ENCODE results near the gene RECQL. TPM values are rescaled to one million over a fixed set of nuclear protein-coding genes. Genes with fewer than 3 reads are reported as not detected.
"Not testable (repeated sequence)": the region's sequence is repeated elsewhere in the genome, so short reads cannot be mapped to it uniquely, and the experiment has no call there.

RECQL gene
- total RNA-seq, 1 donor from 2014 or later, result 18.0 TPM

DNA sequence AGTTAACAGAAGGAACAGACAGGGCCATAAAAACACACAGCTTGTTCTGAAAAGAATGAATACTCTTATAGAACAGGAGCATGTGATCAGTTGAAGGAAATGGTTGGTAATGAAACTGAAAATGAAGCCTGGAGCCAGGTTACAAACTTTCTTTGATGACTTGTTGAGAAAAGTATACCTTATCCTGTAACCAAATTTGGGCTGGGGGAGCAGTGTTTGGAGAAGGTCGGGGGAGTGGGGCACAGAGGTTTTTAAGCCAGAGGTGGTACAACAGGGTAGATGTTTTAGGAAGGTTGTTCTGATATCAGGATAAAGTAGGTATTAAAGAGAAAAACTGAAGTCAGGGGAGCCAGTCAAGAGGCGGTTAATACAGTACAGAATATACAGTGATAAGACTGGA is 8.3 kb upstream of the RECQL start:
- intact Hi-C loops (cut with DNase I), result loop anchor here (10.0 kb wide), 1 partner anchor 165 kb away; no protein-coding TSS in a partner anchor
- DNase-seq (no peak), ATAC-seq (ENCODE audit: poor library complexity) (no peak)

DNA sequence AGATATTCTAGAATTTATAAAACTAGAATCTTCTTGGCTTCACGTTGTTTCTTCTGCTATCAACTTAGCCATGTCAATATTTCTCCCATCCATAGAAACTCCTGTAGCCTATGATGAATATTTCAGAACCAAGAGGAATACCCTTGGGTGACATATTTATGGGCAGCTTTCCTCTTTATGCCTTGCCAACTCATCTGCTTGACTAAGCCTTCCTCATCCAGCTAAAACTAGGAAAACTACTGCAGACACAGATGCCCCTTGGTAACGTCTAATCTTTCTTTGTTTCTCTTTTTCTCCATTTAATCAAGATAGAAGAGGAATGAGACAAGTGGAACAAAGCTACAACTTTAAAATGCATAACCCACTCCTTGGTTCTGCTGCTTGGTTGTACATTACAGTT is 6.4 kb upstream of the RECQL start:
- ATAC-seq (ENCODE audit: poor library complexity) (no peak), DNase-seq (no peak)
- intact Hi-C loops (cut with DNase I), result no loop called here

DNA sequence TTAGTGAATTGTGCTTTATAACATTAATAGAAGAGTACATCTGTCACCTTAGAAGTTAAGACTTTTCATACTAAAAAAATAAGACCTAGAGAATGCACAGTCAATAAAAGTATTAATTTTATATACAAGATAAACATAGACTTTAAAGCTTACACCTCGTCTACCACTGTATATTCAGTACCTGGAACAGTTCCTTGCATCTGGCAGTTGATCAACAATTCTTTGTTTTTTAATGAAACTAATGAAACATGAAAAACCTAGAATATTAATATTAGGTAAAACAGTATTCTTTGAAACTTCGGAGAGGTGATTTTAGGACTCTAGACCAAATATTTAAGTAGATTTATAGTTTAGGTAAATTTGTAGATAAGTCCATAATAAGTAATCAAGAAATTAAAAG is 4.5 kb upstream of the RECQL start:
- intact Hi-C loops (cut with DNase I), result no loop called here
- ATAC-seq (ENCODE audit: poor library complexity), result no peak
- no peak for DNase-seq

DNA sequence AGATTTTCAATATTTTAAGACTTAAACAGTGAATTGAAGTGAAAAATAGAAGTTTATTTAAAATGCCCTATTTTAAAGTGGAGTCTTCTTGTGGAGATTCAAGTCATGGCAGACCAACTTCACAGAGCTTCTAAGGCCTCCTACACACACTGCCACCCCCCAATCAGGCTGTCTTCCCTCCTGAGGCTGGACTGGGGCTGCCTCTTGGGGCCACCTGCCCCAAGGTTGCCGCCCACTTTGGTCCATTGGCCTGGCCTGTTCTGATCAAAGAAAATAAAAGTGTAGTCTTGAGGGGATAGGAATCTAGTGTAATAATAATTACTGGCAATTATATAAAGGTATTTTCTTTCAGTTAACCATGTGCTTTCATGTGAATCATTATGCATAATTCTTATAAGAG is 1.4 kb upstream of the RECQL start:
- ATAC-seq (ENCODE audit: poor library complexity) (no peak), DNase-seq (no peak)
- intact Hi-C loops (cut with DNase I), result no loop called here

DNA sequence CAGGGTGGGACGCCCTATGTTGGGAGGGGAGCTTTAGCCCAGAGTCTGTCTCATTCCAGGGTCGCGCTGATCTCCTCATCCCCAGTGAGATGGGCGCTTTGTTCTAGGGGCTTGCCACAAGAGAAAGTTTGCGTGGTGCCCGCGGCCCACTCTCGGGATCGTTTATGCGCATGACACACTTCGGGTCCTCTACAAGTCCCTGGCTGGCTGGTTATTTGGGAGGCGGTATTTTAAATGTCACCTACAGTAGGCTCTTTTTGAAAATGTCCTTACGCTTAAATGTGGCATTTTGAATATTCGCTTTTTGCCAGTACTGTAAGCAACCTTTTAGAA is 695 bp upstream of the RECQL start:
- intact Hi-C loops (cut with DNase I), result no loop called here
- DNase-seq (no peak), ATAC-seq (ENCODE audit: poor library complexity) (peak; percentile 19)

DNA sequence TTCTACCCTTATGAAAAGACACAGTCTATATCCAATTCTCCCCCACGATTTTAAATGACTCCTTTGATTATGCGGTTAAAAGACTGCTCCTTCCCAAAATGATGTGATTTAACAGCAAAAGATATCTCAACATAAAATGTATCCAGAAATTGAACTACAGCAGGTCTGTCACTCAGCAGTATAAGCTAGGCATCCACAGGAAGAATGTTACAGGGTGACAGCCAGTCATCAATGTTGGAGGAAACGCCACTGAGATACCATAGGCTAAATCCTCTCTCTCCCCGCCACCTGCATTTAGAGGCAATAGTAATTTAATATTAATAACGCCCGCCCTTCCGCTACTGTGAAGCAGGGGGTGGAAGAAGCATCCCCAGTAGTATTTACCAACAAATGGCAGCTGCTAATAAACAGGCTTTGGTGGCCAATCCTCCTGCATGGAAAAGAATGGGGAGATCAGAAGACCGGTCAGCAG is 613 bp downstream of the RECQL start:
- ATAC-seq (ENCODE audit: poor library complexity), result peak; percentile 1
- DNase-seq, result no peak
- intact Hi-C loops (cut with DNase I), result no loop called here

DNA sequence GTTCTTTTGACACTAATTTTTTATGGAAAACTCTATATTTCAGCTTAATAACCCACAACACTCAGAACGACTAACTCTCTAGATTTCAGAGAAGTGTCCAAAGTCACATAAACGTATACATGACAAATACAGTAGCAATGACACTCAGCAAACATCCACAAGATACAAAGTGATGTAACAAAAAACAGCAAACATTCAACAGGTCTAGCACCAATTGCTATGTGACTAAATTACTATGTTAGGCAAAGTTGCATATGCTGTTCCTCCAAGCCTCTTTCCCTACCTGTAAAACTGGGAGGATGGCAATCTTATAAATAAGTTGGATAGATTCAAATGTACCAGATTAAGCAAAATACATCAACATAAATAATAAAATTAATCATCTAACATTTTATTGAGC is 1.7 kb downstream of the RECQL start:
- ATAC-seq (ENCODE audit: poor library complexity), result no peak
- intact Hi-C loops (cut with DNase I), result no loop called here

DNA sequence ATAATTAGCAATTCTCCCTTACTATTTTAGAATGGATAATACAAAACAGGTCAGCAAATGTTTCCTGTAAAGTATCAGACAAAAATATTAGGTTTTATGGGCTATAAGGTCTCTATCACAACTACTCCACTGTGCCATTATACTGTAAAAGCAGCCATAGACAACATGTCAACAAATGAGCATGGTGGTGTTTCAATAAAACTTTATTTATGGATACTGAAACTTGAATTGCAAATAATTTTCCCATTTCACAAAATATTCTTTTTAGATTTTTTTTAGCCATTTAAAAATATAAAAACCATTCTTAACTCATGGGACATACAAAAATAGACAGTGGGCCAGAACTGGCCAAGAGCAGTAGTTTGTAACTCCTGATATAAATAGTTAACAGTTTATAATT is 15.4 kb downstream of the RECQL start:
- intact Hi-C loops (cut with DNase I), result no loop called here
- ATAC-seq (ENCODE audit: poor library complexity), result no peak
- DNase-seq, result no peak

More for the DNA sequence above, 1.7 kb downstream of the RECQL start:
- no peak for DNase-seq

DNA sequence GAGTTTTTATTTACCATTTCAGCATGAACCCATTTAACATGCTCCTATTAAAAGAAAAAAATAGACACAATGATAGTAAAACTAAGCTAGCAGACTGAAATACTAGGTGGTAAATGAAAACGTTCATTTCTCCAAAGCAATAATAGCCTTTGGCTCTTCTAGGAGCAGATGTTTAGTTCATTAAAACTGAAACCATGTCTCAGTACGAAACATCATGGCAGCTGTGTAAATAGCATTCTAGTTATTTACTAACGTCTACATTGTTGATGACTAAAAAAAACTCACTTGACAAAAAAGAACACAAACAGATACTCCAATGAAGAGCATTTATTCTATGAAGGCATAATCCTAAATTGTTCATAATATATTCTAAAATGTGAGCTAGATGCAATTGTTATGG is 17.9 kb downstream of the RECQL start:
- DNase-seq (no peak), ATAC-seq (ENCODE audit: poor library complexity) (no peak)
- intact Hi-C loops (cut with DNase I), result no loop called here

DNA sequence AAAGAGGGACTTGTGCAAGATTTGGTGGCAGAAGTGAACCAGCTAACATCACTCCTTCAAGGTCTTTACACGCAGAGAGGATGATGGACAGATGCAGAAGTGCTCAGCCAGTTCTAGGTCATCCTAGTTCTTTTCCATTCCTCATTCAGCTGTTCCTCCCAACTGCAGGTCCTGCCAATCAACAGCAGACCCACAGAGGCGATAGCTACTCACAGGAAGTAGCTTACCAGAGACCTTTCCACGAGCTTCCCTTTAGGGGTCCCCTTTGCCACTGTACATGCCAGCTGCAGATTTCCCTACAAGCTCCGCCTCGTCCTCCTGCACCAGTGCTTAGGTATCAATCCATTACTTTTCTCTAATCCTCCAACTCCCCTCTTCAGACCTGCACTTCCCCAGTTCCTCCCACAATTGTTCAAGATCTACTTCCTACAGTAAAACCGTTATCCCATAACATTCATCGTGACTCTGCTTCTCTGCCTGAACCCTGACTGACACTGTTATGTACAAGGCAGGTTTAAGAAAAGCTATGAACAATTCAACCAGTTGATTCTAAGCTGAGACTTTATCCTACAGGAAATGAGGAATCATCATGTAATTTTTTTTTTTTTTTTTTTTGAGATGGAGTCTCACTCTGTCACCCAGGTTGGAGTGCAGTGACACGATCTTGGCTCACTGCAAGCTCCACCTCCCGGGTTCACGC is 22.5 kb downstream of the RECQL start:
- intact Hi-C loops (cut with DNase I), result no loop called here
- ATAC-seq (ENCODE audit: poor library complexity) (no peak), DNase-seq (no peak)

DNA sequence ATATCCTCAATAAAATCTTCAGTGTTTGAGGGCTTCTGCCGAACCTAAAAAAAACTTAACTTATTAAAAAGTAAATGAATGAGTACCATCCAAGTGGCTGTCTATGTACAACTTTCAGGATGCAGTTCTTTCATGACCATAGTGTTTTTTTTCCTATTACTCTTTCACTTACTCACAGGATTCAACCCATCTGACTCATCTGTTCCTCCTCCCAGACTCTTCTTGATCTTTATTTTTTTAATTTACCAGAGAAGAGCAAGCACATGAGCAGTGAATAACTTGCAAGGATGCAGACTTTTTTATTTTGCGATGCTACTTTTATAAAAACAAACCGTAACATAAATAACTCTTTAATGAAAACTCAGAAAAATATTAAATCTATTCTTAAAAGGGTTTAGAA is 24.5 kb downstream of the RECQL start:
- intact Hi-C loops (cut with DNase I), result no loop called here
- no peak for ATAC-seq (ENCODE audit: poor library complexity)
- no peak for DNase-seq

DNA sequence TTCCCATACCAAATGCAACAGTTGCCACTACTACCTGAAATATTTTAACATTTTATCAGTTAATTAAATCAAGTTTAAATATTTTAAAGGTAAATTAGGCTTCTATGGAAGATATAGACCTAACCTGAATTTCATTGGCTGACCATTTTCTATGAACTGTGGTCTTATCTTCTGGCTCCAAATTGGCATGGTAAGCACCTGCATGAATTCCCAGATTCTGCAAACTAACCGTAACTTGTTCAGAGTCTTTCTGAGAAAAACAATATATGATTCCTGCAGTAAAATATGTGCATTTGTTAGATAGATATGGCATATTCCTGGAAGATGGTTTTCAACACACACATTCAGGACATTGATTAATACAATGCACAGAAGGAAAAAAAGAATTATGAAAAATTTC is 25.9 kb downstream of the RECQL start:
- no peak for DNase-seq
- intact Hi-C loops (cut with DNase I), result no loop called here
- ATAC-seq (ENCODE audit: poor library complexity), result no peak

DNA sequence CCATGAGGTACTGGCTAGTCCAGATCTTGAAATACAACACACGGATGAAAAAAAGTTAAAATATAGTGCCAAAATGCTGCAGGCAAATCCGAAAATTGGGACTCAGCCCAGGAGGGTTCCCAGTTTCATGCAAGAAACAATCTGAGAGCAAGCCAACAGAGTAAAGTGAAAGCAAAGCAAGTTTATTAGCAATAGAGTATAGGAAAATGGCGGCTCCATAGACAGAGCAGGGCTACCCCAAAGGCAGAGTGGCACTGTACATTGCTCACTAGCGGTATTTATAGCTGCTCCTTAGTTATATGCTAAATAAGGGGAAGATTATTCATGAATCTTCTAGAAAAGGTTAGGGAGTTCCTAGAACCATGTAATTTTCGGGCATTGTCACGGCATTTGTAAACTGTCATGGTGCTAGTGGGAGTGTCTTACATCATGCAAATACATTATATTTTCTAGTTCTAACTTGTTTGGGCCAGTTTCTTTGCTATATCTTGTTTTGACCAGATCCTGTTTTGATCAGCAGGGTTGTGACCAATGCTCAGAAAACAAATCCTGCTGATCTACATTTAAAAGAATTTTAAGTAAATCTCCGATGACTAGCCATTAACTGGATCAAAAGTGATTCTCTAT is 29.1 kb downstream of the RECQL start:
- intact Hi-C loops (cut with DNase I), result no loop called here
- ATAC-seq (ENCODE audit: poor library complexity) (no peak), DNase-seq (no peak)

DNA sequence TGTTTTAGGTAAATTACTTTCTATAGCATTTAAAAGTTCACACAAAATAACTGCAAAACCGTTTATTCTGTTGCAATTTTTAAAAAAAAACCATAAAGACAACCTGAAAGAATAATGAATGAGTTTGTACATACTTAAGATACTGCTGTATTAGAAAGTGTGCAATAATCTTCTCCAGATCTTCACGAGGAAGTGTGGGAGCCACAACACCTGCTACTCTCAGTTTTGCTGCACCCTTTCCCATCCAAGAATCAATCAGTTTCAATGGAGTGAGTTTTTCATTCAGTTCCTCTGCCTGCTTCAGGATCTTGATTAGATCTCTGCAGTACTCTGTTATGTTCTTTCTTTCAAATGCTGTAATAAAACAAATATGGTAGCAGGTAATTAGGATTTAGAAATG is 30.1 kb downstream of the RECQL start:
- intact Hi-C loops (cut with DNase I), result no loop called here
- DNase-seq (no peak), ATAC-seq (ENCODE audit: poor library complexity) (no peak)

DNA sequence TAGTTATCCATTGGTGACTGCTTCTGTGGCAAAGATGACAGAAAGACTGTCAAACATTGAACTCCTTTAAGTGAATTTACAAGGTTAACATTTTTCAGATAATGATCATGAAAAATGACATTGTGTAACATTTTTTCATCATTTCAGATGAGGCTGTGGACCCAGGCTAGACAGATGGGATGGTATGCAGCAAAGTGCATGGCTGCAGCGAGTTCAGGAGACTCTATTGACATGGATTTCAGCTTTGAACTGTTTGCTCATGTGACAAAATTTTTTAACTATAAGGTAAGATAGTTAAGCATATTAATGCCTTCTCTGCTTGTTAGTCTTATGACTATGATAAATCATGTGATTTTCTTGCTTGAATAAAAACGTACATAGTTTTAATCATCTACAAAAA is 34.1 kb downstream of the RECQL start:
- intact Hi-C loops (cut with DNase I); ATAC-seq (ENCODE audit: poor library complexity); DNase-seq: not testable (repeated sequence)

DNA sequence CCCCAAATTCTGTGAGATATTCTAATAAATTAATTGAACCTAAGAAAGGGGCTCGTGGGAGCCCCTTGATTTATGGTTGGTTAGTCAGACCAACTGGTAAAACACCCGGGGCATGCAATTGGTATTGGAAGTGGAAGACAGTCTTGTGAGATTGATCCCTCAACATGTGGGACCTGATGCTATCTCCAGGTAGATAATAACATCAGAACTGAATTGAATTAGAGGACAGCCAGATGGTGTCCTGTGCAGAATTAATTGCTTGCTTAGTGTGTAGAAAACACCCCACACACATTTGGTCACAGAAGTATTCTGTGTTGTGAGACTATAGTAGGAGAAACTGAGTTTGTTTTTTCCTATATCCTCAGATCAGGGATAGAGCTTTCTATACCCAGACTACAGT is 42.0 kb downstream of the RECQL start:
- no peak for DNase-seq
- intact Hi-C loops (cut with DNase I), result no loop called here
- no peak for ATAC-seq (ENCODE audit: poor library complexity)

DNA sequence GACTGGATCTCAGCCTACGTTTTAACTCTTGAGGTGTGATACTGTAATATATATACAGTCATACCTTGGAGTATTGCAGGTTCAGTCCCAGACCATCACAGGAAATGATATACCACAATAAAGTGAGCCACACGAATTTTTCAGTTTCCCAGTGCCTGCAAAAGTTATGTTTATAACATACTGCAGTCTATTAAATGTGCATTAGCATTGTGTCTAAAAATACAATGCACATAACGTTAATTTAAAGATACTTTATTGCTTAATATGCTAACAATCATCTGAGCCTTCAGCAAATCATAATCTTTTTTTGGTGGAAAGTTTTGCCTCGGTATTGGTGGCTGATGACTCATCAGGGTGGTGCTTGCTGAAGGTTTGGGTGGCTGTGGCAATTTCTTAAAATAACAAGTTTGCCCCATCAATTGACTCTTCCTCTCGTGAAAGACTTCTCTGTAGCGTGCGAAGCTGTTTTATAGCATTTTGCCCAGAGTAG is 45.1 kb downstream of the RECQL start:
- no peak for DNase-seq
- intact Hi-C loops (cut with DNase I), result no loop called here
- no peak for ATAC-seq (ENCODE audit: poor library complexity)

DNA sequence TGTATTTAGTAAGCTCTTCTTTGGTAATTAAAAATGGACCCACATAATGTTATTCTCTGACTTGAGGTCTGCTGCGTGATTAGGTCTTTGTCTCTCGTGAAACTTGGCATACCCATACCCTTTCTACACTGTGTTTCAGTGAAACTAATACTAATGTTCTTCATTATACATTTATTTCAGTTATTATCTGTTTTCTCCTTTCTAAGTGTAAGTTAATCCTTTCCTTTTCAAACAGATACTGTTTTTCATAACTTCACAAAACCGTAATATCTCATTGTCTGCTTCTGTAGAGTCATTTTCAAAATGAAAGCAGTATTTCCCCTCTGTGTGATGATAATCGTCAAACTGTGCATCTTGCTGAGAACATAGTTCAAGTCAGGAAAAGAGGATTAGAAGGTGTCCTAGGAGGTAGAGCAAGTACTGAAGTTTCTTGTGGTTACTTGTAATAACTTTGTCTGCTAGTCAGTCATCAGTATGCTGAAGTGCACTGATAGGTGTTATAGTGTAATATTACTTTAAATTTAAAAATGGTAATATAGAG is 48.1 kb downstream of the RECQL start:
- DNase-seq (no peak), ATAC-seq (ENCODE audit: poor library complexity) (no peak)
- intact Hi-C loops (cut with DNase I), result no loop called here

DNA sequence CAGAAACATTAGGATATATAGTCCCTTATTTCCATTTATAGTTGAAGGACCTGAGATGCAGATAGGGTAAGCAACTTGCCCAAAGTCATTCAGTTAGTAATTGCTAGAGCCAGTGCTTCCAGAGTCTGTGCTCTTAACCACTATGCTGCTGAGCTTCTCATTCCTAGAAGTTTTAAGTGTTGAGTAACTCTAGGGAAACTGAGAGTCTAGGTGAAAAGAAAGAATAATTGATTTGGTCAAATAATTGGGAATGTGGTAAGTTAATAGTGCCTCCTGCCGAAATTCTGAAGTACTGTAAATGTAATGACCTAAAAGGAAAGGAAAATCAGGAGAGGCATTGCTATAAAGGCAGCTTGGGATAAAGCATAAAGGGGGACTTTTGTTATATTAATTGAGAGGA is 49.9 kb downstream of the RECQL start:
- intact Hi-C loops (cut with DNase I), result no loop called here
- ATAC-seq (ENCODE audit: poor library complexity), result no peak

More for the DNA sequence above, 49.9 kb downstream of the RECQL start:
- no peak for DNase-seq

Measured in Right ventricle myocardium superior (tissue), 1 donor.